Stomach (tissue), 9 donors: ENCODE data around the gene SLC35F4. TPM values are rescaled to one million over a fixed set of nuclear protein-coding genes. Genes with fewer than 3 reads are reported as not detected.
"Not testable (repeated sequence)": the region's sequence is repeated elsewhere in the genome, so short reads cannot be mapped to it uniquely, and the experiment has no call there.

ENCODE experiments used
- DNase-seq, 2 donors: peaks; one replicate each; pipeline versions ENCODE4 v3.0.0 to v3.0.0-alpha.2; 2013 to 2019
- H3K27ac ChIP-seq, 5 donors: fragments of 200-600 bp in 4 of 5; sonication (generic) in 4 of 5; one replicate each; pipeline ENCODE4 v1.5.1; 2013 to 2019; ENCODE audit warnings: mild to moderate bottlenecking in 1 of 5, moderate library complexity in 1 of 5
- H3K27me3 ChIP-seq, 3 donors: fragments of 200-600 bp; sonication (generic); one replicate each; pipeline ENCODE4 v1.5.1; 2017 to 2019; ENCODE audit warnings: mixed run types in 1 of 3
- H3K36me3 ChIP-seq, 4 donors: fragments of 200-600 bp; sonication (generic); 1 replicate in 3 of 4; 2 replicates in 1 of 4; pipeline ENCODE4 v1.5.1; 2016 to 2019
- H3K4me1 ChIP-seq, 4 donors: fragments of 200-600 bp; sonication (generic); one replicate each; pipeline ENCODE4 v1.5.1; 2016 to 2019
- H3K4me3 ChIP-seq, 4 donors: fragments of 200-600 bp; sonication (generic) in 3 of 4; one replicate each; pipeline ENCODE4 v1.5.1; 2016 to 2019; ENCODE audit warnings: mild to moderate bottlenecking in 1 of 4
- H3K9me3 ChIP-seq, 4 donors: fragments of 200-600 bp; sonication (generic); one replicate each; pipeline ENCODE4 v1.5.1; 2016 to 2019
- CTCF ChIP-seq, 7 experiments: fragments of 450-650 bp in 4 of 7; fragments of 200-600 bp in 3 of 7; sonication (generic) in 3 of 7; IDR thresholded peaks; one replicate each; pipeline ENCODE4 v1.5.1; 2016 to 2019; ENCODE audit warnings: antibody characterized with exemption in 7 of 7, control low read depth in 2 of 7, mild to moderate bottlenecking in 1 of 7
- EP300 ChIP-seq: sonication (generic); formaldehyde crosslinking; IDR thresholded peaks from one replicate; pipeline ENCODE4 v1.6.1; 2017; ENCODE audit warnings: antibody characterized with exemption
- POLR2A ChIP-seq, 4 donors: fragments of 450-650 bp; IDR thresholded peaks; one replicate each; pipeline ENCODE4 v1.6.1; 2016; ENCODE audit warnings: antibody characterized with exemption in 4 of 4, control low read depth in 2 of 4, mild to moderate bottlenecking in 1 of 4, moderate library complexity in 1 of 4
- POLR2AphosphoS5 ChIP-seq, 3 donors: sonication (generic); formaldehyde crosslinking; IDR thresholded peaks; one replicate each; pipeline ENCODE4 v1.6.1; 2016; ENCODE audit warnings: antibody characterized with exemption in 3 of 3
- WGBS, 5 donors: extraction: QIAGEN DNeasy Blood & Tissue Kit in 3 of 5; methylation state at CpG; one replicate each; pipeline versions ENCODE4 v1.1.5 to v1.1.7; 2013 to 2018; 5-methylcytosine and 5-hydroxymethylcytosine counted together
- intact Hi-C: fragments of 100-400 bp; cut with DNase I; formaldehyde crosslinking; loops from one replicate; pipeline ENCODE4 v1.15.1; 2023; ENCODE audit warnings: low total_unique reads
- polyA plus RNA-seq, 3 donors: library from polyadenylated mRNA; stranded (reverse); fragments of 200-250 nt; gene quantifications; one replicate each; pipeline ENCODE4 v1.2.3, GENCODE V29; 2013
- total RNA-seq, 5 donors: library from RNA; depleted of rRNA; stranded (reverse); fragments of >200 nt; gene quantifications; one replicate each; pipeline versions ENCODE4 v1.1.0 to v1.2.3, GENCODE V29; 2014 to 2016
- donor health status: healthy with polysubstance abuse.
- donor health status: Bipolar disorder and iron deficiency.
- donor health status: healthy.

The SLC35F4 gene
- total and polyA plus RNA-seq, 8 donors, result 0.19 TPM; not detected in 7

- no peak for TF ChIP-seq POLR2AphosphoS5 (IDR thresholded peaks at IDR 0.05)
- TF ChIP-seq POLR2A (IDR thresholded peaks at IDR 0.05), result no peak
- TF ChIP-seq EP300, result no peak
- no peak for TF ChIP-seq CTCF (IDR thresholded peaks at IDR 0.05)
- Histone ChIP-seq H3K36me3 (no peaks in the 10 kb centered on the region), H3K27ac (no peak overlapping the region), H3K27me3 (peaks cover 7 to 63% (median 26%) of the 10 kb centered on the region in 3 donors), H3K4me3 (no peak overlapping the region), H3K4me1 (peaks cover 12 to 22% (median 16%) of the 10 kb centered on the region in 4 donors), H3K9me3 (no peaks in the 10 kb centered on the region)
- intact Hi-C loops, result no loop called here
- DNase-seq, result no peak
- WGBS, 5 donors, result 17 to 33% (median 19%) methylated on average over 20 of the region's 20 CpGs
These were observed 1.2 kb downstream of the SLC35F4 start for GRCh38 chr14:57864659-57865058.

GRCh38 chr14:57863471-57863870 lies 2.4 kb downstream of the SLC35F4 start:
- no peak for DNase-seq
- Histone ChIP-seq H3K4me1 (peaks cover 12 to 19% (median 16%) of the 10 kb centered on the region in 4 donors), H3K9me3 (no peaks in the 10 kb centered on the region), H3K27me3 (peaks cover 7 to 63% (median 26%) of the 10 kb centered on the region in 3 donors), H3K4me3 (no peak overlapping the region), H3K27ac (no peak overlapping the region), H3K36me3 (no peaks in the 10 kb centered on the region)
- TF ChIP-seq POLR2AphosphoS5 (IDR thresholded peaks at IDR 0.05), result no peak
- no peak for TF ChIP-seq CTCF (IDR thresholded peaks at IDR 0.05)
- no peak for TF ChIP-seq POLR2A (IDR thresholded peaks at IDR 0.05)
- no peak for TF ChIP-seq EP300
- intact Hi-C loops, result no loop called here
- 54 to 71% (median 63%) methylated on average over 3 of the region's 3 CpGs for WGBS, 5 donors

GRCh38 chr14:57855666-57856065 lies 10.2 kb downstream of the SLC35F4 start:
- H3K27me3 ChIP-seq, H3K4me1 ChIP-seq, H3K4me3 ChIP-seq, H3K9me3 ChIP-seq, intact Hi-C loops, H3K27ac ChIP-seq, DNase-seq, H3K36me3 ChIP-seq: not testable (repeated sequence)
- WGBS, 5 donors, result 80 to 93% (median 89%) methylated on average over 2 of the region's 2 CpGs

GRCh38 chr14:57854571-57854970 lies 11.3 kb downstream of the SLC35F4 start:
- no peak overlapping the region for H3K27ac ChIP-seq
- H3K36me3 ChIP-seq, result no peaks in the 10 kb centered on the region
- no peak for TF ChIP-seq POLR2A (IDR thresholded peaks at IDR 0.05)
- no peak for TF ChIP-seq POLR2AphosphoS5 (IDR thresholded peaks at IDR 0.05)
- TF ChIP-seq EP300, result no peak
- no peak for TF ChIP-seq CTCF (IDR thresholded peaks at IDR 0.05)
- H3K27me3 ChIP-seq, result no peaks in the 10 kb centered on the region
- no peaks in the 10 kb centered on the region for H3K4me1 ChIP-seq
- intact Hi-C loops, result no loop called here
- DNase-seq, result no peak
- no peak overlapping the region for H3K4me3 ChIP-seq
- H3K9me3 ChIP-seq, result peaks cover 0 to 4% (median 0%) of the 10 kb centered on the region in 4 donors
- 75 to 89% (median 81%) methylated on average over 2 of the region's 2 CpGs for WGBS, 5 donors

GRCh38 chr14:57851354-57851753 lies 14.5 kb downstream of the SLC35F4 start:
- intact Hi-C loops, result no loop called here
- H3K4me1 ChIP-seq, result no peaks in the 10 kb centered on the region
- H3K36me3 ChIP-seq, result no peaks in the 10 kb centered on the region
- H3K27me3 ChIP-seq, result no peaks in the 10 kb centered on the region
- no peak for DNase-seq
- TF ChIP-seq CTCF (IDR thresholded peaks at IDR 0.05), result no peak
- TF ChIP-seq POLR2AphosphoS5 (IDR thresholded peaks at IDR 0.05), result no peak
- no peak for TF ChIP-seq EP300
- no peak for TF ChIP-seq POLR2A (IDR thresholded peaks at IDR 0.05)
- no peak overlapping the region for H3K27ac ChIP-seq
- H3K4me3 ChIP-seq, result no peak overlapping the region
- H3K9me3 ChIP-seq, result peaks cover 0 to 4% (median 0%) of the 10 kb centered on the region in 4 donors
